Parathyroid adenoma (tissue), 2 donors: ENCODE data around the gene TNFAIP8.
"Not testable (repeated sequence)": the region's sequence is repeated elsewhere in the genome, so short reads cannot be mapped to it uniquely, and the experiment has no call there.

Experiments
- H2AFZ ChIP-seq: fragments of 300-600 bp; sonication (generic); one replicate; pipeline ENCODE4 v1.7.0; 2017; ENCODE audit warnings: antibody characterized with exemption, mild to moderate bottlenecking
- H3K27ac ChIP-seq: fragments of 300-600 bp; sonication (generic); one replicate; pipeline ENCODE4 v1.7.0; 2017
- H3K27me3 ChIP-seq: fragments of 300-600 bp; sonication (generic); one replicate; pipeline ENCODE4 v1.7.0; 2017; ENCODE audit warnings: low read length; ENCODE audit not compliant: control insufficient read depth, insufficient read depth
- H3K36me3 ChIP-seq: fragments of 300-600 bp; sonication (generic); one replicate; pipeline ENCODE4 v1.7.0; 2017; ENCODE audit warnings: low read length; ENCODE audit not compliant: control insufficient read depth, insufficient read depth
- H3K4me1 ChIP-seq: fragments of 300-600 bp; sonication (generic); one replicate; pipeline ENCODE4 v1.7.0; 2017; ENCODE audit warnings: control low read depth
- H3K4me2 ChIP-seq: fragments of 300-600 bp; sonication (generic); one replicate; pipeline ENCODE4 v1.7.0; 2017; ENCODE audit warnings: low read length
- H3K4me3 ChIP-seq: fragments of 300-600 bp; sonication (generic); one replicate; pipeline ENCODE4 v1.7.0; 2017; ENCODE audit warnings: low read depth, low read length
- H3K79me2 ChIP-seq: fragments of 300-600 bp; sonication (generic); one replicate; pipeline ENCODE4 v1.7.0; 2017; ENCODE audit warnings: control low read depth
- H3K9ac ChIP-seq: fragments of 300-600 bp; sonication (generic); one replicate; pipeline ENCODE4 v1.7.0; 2017; ENCODE audit warnings: mild to moderate bottlenecking
- H3K9me3 ChIP-seq: fragments of 300-600 bp; sonication (generic); one replicate; pipeline ENCODE4 v1.7.0; 2017; ENCODE audit warnings: low read length; ENCODE audit not compliant: control insufficient read depth
- CTCF ChIP-seq: fragments of 300-600 bp; sonication (generic); IDR thresholded peaks from one replicate; pipeline ENCODE4 v1.7.0; 2017; ENCODE audit warnings: antibody characterized with exemption, mild to moderate bottlenecking
- donor health status: primary hyperparathyroidism.

Gene TNFAIP8

GRCh38 chr5:119410448-119411159 lies 54.8 kb downstream of the TNFAIP8 start:
- Histone ChIP-seq H3K36me3 (no peaks in the 10 kb centered on the region), H3K4me1 (no peaks in the 10 kb centered on the region), H3K79me2 (no peaks in the 10 kb centered on the region), H3K27me3 (no peaks in the 10 kb centered on the region), H3K4me2 (no peak overlapping the region), H2AFZ (peak overlapping the region; percentile 76), H3K27ac (no peak overlapping the region), H3K9ac (no peak overlapping the region), H3K9me3 (no peaks in the 10 kb centered on the region), H3K4me3 (no peak overlapping the region)
- no peak for TF ChIP-seq CTCF

GRCh38 chr5:119411361-119412278 lies 55.8 kb downstream of the TNFAIP8 start:
- H3K9ac ChIP-seq = no peak overlapping the region
- H3K79me2 ChIP-seq = no peaks in the 10 kb centered on the region
- H3K4me2 ChIP-seq = peak overlapping the region; percentile 76
- peak overlapping the region; percentile 66 for H3K4me3 ChIP-seq
- TF ChIP-seq CTCF = peak; percentile 92
- peak overlapping the region; percentile 76 for H2AFZ ChIP-seq
- H3K27ac ChIP-seq = peak overlapping the region; percentile 45
- H3K4me1 ChIP-seq = no peaks in the 10 kb centered on the region
- no peaks in the 10 kb centered on the region for H3K9me3 ChIP-seq
- no peaks in the 10 kb centered on the region for H3K36me3 ChIP-seq
- H3K27me3 ChIP-seq = no peaks in the 10 kb centered on the region

- Histone ChIP-seq H3K9me3 (no peaks in the 10 kb centered on the region), H3K36me3 (no peaks in the 10 kb centered on the region), H3K4me3 (peak overlapping the region; percentile 66), H3K27me3 (no peaks in the 10 kb centered on the region), H3K27ac (no peak overlapping the region), H3K4me2 (no peak overlapping the region), H3K4me1 (no peaks in the 10 kb centered on the region), H2AFZ (peak overlapping the region; percentile 76), H3K79me2 (no peaks in the 10 kb centered on the region), H3K9ac (no peak overlapping the region)
- no peak for TF ChIP-seq CTCF
These were observed 56.7 kb downstream of the TNFAIP8 start for GRCh38 chr5:119412279-119413227.

GRCh38 chr5:119414124-119414734 lies 58.4 kb downstream of the TNFAIP8 start:
- not testable (repeated sequence) for H3K4me3 ChIP-seq, H3K79me2 ChIP-seq, H3K27ac ChIP-seq, H3K27me3 ChIP-seq, H3K36me3 ChIP-seq, H3K4me2 ChIP-seq, H3K9ac ChIP-seq, H3K4me1 ChIP-seq, H2AFZ ChIP-seq, H3K9me3 ChIP-seq
